ENCODE data around the gene SBNO1. TPM values are rescaled to one million over a fixed set of nuclear protein-coding genes. Genes with fewer than 3 reads are reported as not detected.

The SBNO1 gene
- total RNA-seq, 1 donor from 2014 or later, result 31.5 TPM

GRCh38 chr12:123268850-123269249 lies 95.8 kb downstream of the SBNO1 start:
- H3K4me3 ChIP-seq (ENCODE audit: low read depth, low read length), result no peak overlapping the region
- no peak for DNase-seq (ENCODE audit: low read depth)
- H3K27me3 ChIP-seq (ENCODE audit: control insufficient read depth, insufficient read depth, low read length), result no peaks in the 10 kb centered on the region
- no peak for TF ChIP-seq CTCF (IDR thresholded peaks at IDR 0.05; ENCODE audit: insufficient read depth, low read length, poor library complexity, severe bottlenecking)
- peaks cover 3% of the 10 kb centered on the region for H3K36me3 ChIP-seq (ENCODE audit: control insufficient read depth, insufficient read depth, low read length)

- Histone ChIP-seq H3K36me3 (ENCODE audit: control insufficient read depth, insufficient read depth, low read length) (peaks cover 3% of the 10 kb centered on the region), H3K27me3 (ENCODE audit: control insufficient read depth, insufficient read depth, low read length) (no peaks in the 10 kb centered on the region), H3K4me3 (ENCODE audit: low read depth, low read length) (no peak overlapping the region)
- no peak for TF ChIP-seq CTCF (IDR thresholded peaks at IDR 0.05; ENCODE audit: insufficient read depth, low read length, poor library complexity, severe bottlenecking)
- DNase-seq (ENCODE audit: low read depth), result no peak
Measured at GRCh38 chr12:123267991-123268843, 96.4 kb downstream of the SBNO1 start.

GRCh38 chr12:123267335-123267920 lies 97.2 kb downstream of the SBNO1 start:
- TF ChIP-seq CTCF (IDR thresholded peaks at IDR 0.05; ENCODE audit: insufficient read depth, low read length, poor library complexity, severe bottlenecking), result no peak
- DNase-seq (ENCODE audit: low read depth), result no peak
- Histone ChIP-seq H3K27me3 (ENCODE audit: control insufficient read depth, insufficient read depth, low read length) (no peaks in the 10 kb centered on the region), H3K36me3 (ENCODE audit: control insufficient read depth, insufficient read depth, low read length) (peaks cover 3% of the 10 kb centered on the region), H3K4me3 (ENCODE audit: low read depth, low read length) (no peak overlapping the region)

GRCh38 chr12:123266679-123267277 lies 97.9 kb downstream of the SBNO1 start:
- no peaks in the 10 kb centered on the region for H3K27me3 ChIP-seq (ENCODE audit: control insufficient read depth, insufficient read depth, low read length)
- peaks cover 3% of the 10 kb centered on the region for H3K36me3 ChIP-seq (ENCODE audit: control insufficient read depth, insufficient read depth, low read length)
- H3K4me3 ChIP-seq (ENCODE audit: low read depth, low read length), result no peak overlapping the region
- TF ChIP-seq CTCF (IDR thresholded peaks at IDR 0.05; ENCODE audit: insufficient read depth, low read length, poor library complexity, severe bottlenecking), result no peak
- no peak for DNase-seq (ENCODE audit: low read depth)

GRCh38 chr12:123265851-123266678 lies 98.6 kb downstream of the SBNO1 start:
- no peak for DNase-seq (ENCODE audit: low read depth)
- H3K27me3 ChIP-seq (ENCODE audit: control insufficient read depth, insufficient read depth, low read length), result no peaks in the 10 kb centered on the region
- H3K4me3 ChIP-seq (ENCODE audit: low read depth, low read length), result no peak overlapping the region
- TF ChIP-seq CTCF (IDR thresholded peaks at IDR 0.05; ENCODE audit: insufficient read depth, low read length, poor library complexity, severe bottlenecking), result no peak
- peaks cover 3% of the 10 kb centered on the region for H3K36me3 ChIP-seq (ENCODE audit: control insufficient read depth, insufficient read depth, low read length)

Data from kidney epithelial cell (primary cell).